HepG2 (cell line): ENCODE data around the gene ABCC1. TPM values are rescaled to one million over a fixed set of nuclear protein-coding genes. Genes with fewer than 3 reads are reported as not detected.

Experiments used
- ATAC-seq: fragments of 200-7000 bp; cut with Tn5 transposase; 3 replicates; pipeline ENCODE4 v1.9.1; 2020; ENCODE audit warnings: mild to moderate bottlenecking, moderate library complexity
- BruUV-seq: library from RNA; stranded (reverse); fragments of 400-500 nt; replicated peaks from 2 replicates; lab custom pipeline; 2021; lab: Mats Ljungman, UMichigan
- CTCF ChIA-PET: fragments of 300-600 bp; formaldehyde crosslinking; extraction: SDS; loops from one replicate; lab custom pipeline; 2021; ENCODE audit warnings: low total read pairs, inconsistent platforms, low intra/inter-chr PET ratio; lab: Yijun Ruan, JAX
- POLR2A ChIA-PET: fragments of 350-600 bp; sonication (Branson Sonifier 250); formaldehyde crosslinking; loops from one replicate; lab custom pipeline; 2020; ENCODE audit warnings: antibody characterized with exemption, inconsistent platforms; lab: Yijun Ruan, JAX
- DNase-seq: peaks from one replicate; pipeline ENCODE4 v3.0.0-alpha.2; 2015; ENCODE audit warnings: low spot score
- FAIRE-seq: peaks from 3 replicates; lab custom pipeline; 2011; peaks lifted over from hg19 to GRCh38; lab: Jason Lieb, UNC
- H2AFZ ChIP-seq: one replicate; pipeline ENCODE4 v1.6.1; 2011; ENCODE audit warnings: low read length, inconsistent platforms
- H3K27ac ChIP-seq: fragments of 300-600 bp; 3 replicates; pipeline ENCODE4 v1.8.0; 2011; ENCODE audit warnings: mixed run types, mild to moderate bottlenecking, mixed read lengths, low read length, inconsistent platforms; ENCODE audit not compliant: insufficient read depth; ENCODE audit errors: extremely low read length
- H3K27me3 ChIP-seq, 2 experiments: fragments of 200-600 bp in 1 of 2; 2 replicates in 1 of 2; 3 replicates in 1 of 2; pipeline versions ENCODE4 v1.6.0 to v1.8.0; 2011; ENCODE audit warnings: low read length in 2 of 2, mild to moderate bottlenecking in 2 of 2, moderate library complexity in 2 of 2, inconsistent platforms in 1 of 2; ENCODE audit not compliant: insufficient read depth in 2 of 2, control insufficient read depth in 1 of 2
- H3K36me3 ChIP-seq, 2 experiments: fragments of 200-600 bp in 1 of 2; replicated peaks in 1 of 2; 2 replicates in 1 of 2; 3 replicates in 1 of 2; pipeline versions ENCODE4 v1.5.1 to v1.8.0; 2011; ENCODE audit warnings: low read length in 2 of 2, inconsistent platforms in 1 of 2; ENCODE audit not compliant: insufficient read depth in 2 of 2, control insufficient read depth in 1 of 2
- H3K4me1 ChIP-seq: 2 replicates; pipeline ENCODE4 v1.5.1; 2012; ENCODE audit warnings: low read length, inconsistent platforms; ENCODE audit not compliant: insufficient read depth
- H3K4me2 ChIP-seq: 2 replicates; pipeline ENCODE4 v1.6.0; 2011; ENCODE audit warnings: low read depth, low read length, inconsistent platforms
- H3K4me3 ChIP-seq, 3 experiments: fragments of 200-600 bp in 1 of 3; sonication (generic), shearing (Covaris generic) in 1 of 3; replicated peaks in 1 of 3; 2 replicates each; pipeline ENCODE4 v1.5.1; 2011 to 2016; ENCODE audit warnings: low read length in 3 of 3, inconsistent platforms in 2 of 3, low read depth in 2 of 3, mild to moderate bottlenecking in 2 of 3, control low read depth in 1 of 3, mixed read lengths in 1 of 3; ENCODE audit not compliant: insufficient read depth in 1 of 3
- H3K79me2 ChIP-seq: one replicate; pipeline ENCODE4 v1.6.1; 2011; ENCODE audit warnings: low read length, inconsistent platforms; ENCODE audit not compliant: insufficient read depth
- H3K9ac ChIP-seq: 2 replicates; pipeline ENCODE4 v1.6.0; 2011; ENCODE audit warnings: mild to moderate bottlenecking, low read depth, low read length, inconsistent platforms; ENCODE audit not compliant: insufficient read depth
- H3K9me3 ChIP-seq: 2 replicates; pipeline ENCODE4 v1.5.1; 2012; ENCODE audit warnings: mild to moderate bottlenecking, low read length
- H4K20me1 ChIP-seq: 2 replicates; pipeline ENCODE4 v1.6.0; 2011; ENCODE audit warnings: inconsistent platforms, mild to moderate bottlenecking, low read length, moderate library complexity; ENCODE audit not compliant: insufficient read depth
- FOXM1 ChIP-seq: sonication (generic); formaldehyde crosslinking; IDR thresholded peaks from 2 replicates; pipeline ENCODE4 v1.5.0; 2020; ENCODE audit warnings: missing genetic modification reagents
- FUBP1 ChIP-seq: sonication (generic); formaldehyde crosslinking; IDR thresholded peaks from 2 replicates; pipeline ENCODE4 v1.5.1; 2020; ENCODE audit warnings: missing genetic modification reagents, mild to moderate bottlenecking, borderline replicate concordance
- GATA4 ChIP-seq: sonication (generic); IDR thresholded peaks from 2 replicates; pipeline ENCODE4 v1.6.1; 2016; ENCODE audit warnings: antibody characterized with exemption, low read depth, borderline replicate concordance
- HMGXB3 ChIP-seq: sonication (generic); formaldehyde crosslinking; IDR thresholded peaks from 2 replicates; pipeline ENCODE4 v1.4.0; 2020; ENCODE audit warnings: missing genetic modification reagents, borderline replicate concordance
- JUNB ChIP-seq: sonication (generic); formaldehyde crosslinking; IDR thresholded peaks from 2 replicates; pipeline ENCODE4 v1.8.0; 2022; ENCODE audit warnings: missing genetic modification reagents, mild to moderate bottlenecking, borderline replicate concordance
- MAZ ChIP-seq, 2 experiments: sonication (generic) in 1 of 2; formaldehyde crosslinking in 1 of 2; IDR thresholded peaks; 2 replicates each; pipeline versions ENCODE4 v1.5.0 to v1.6.1; 2012 to 2020; ENCODE audit warnings: low read depth in 2 of 2, mild to moderate bottlenecking in 2 of 2, borderline replicate concordance in 1 of 2, improper control_type of control experiment in 1 of 2, low read length in 1 of 2, missing genetic modification reagents in 1 of 2, moderate library complexity in 1 of 2
- NFATC3 ChIP-seq: sonication (generic); formaldehyde crosslinking; IDR thresholded peaks from 2 replicates; pipeline ENCODE4 v1.5.1; 2020; ENCODE audit warnings: mild to moderate bottlenecking, missing genetic modification reagents
- PHF20 ChIP-seq: sonication (generic); formaldehyde crosslinking; IDR thresholded peaks from 2 replicates; pipeline ENCODE4 v1.5.0; 2020; ENCODE audit warnings: mild to moderate bottlenecking, missing genetic modification reagents
- POGK ChIP-seq: sonication (generic); formaldehyde crosslinking; conservative IDR thresholded peaks from 2 replicates; pipeline ENCODE4 v1.8.0; 2022; ENCODE audit warnings: mild to moderate bottlenecking, moderate library complexity, missing genetic modification reagents
- RFXAP ChIP-seq: sonication (generic); formaldehyde crosslinking; IDR thresholded peaks from 2 replicates; pipeline ENCODE4 v1.4.0; 2020; ENCODE audit warnings: missing genetic modification reagents, borderline replicate concordance
- SCMH1 ChIP-seq: sonication (generic); formaldehyde crosslinking; IDR thresholded peaks from 2 replicates; pipeline ENCODE4 v1.9.0; 2021; ENCODE audit warnings: missing genetic modification reagents, mild to moderate bottlenecking, borderline replicate concordance
- SIX1 ChIP-seq: sonication (generic); formaldehyde crosslinking; IDR thresholded peaks from 2 replicates; pipeline ENCODE4 v1.4.0; 2020; ENCODE audit warnings: missing genetic modification reagents, borderline replicate concordance
- WIZ ChIP-seq: sonication (generic); formaldehyde crosslinking; IDR thresholded peaks from 2 replicates; pipeline ENCODE4 v1.5.1; 2020; ENCODE audit warnings: mild to moderate bottlenecking, missing genetic modification reagents
- ZFP62 ChIP-seq: sonication (generic); formaldehyde crosslinking; IDR thresholded peaks from 2 replicates; pipeline ENCODE4 v1.4.0; 2020; ENCODE audit warnings: missing genetic modification reagents
- ZNF367 ChIP-seq: sonication (generic); formaldehyde crosslinking; IDR thresholded peaks from 2 replicates; pipeline ENCODE4 v1.4.0; 2020; ENCODE audit warnings: missing genetic modification reagents, borderline replicate concordance
- ZNF460 ChIP-seq: sonication (generic); formaldehyde crosslinking; IDR thresholded peaks from 2 replicates; pipeline ENCODE4 v1.5.1; 2020; ENCODE audit warnings: missing genetic modification reagents, mild to moderate bottlenecking, borderline replicate concordance
- ZNF782 ChIP-seq: sonication (generic); formaldehyde crosslinking; IDR thresholded peaks from 2 replicates; pipeline ENCODE4 v1.4.0; 2020; ENCODE audit warnings: missing genetic modification reagents, mild to moderate bottlenecking, borderline replicate concordance
- WGBS: methylation state at CpG from one replicate; pipeline ENCODE4 v1.1.6; 2017; ENCODE audit warnings: low lambda C conversion rate; 5-methylcytosine and 5-hydroxymethylcytosine counted together
- in situ Hi-C: cut with HindIII; loops from 2 replicates; pipeline ENCODE4 v1.10.0; 2017; ENCODE audit warnings: low pct_unique_long_range_greater_than_20kb; ENCODE audit not compliant: extremely low pct_ligation_motif_present
- intact Hi-C: fragments of 100-400 bp; cut with micrococcal nuclease; formaldehyde crosslinking; loops from one replicate; pipeline ENCODE4 v1.10.0; 2022; ENCODE audit not compliant: unreplicated experiment
- polyA plus RNA-seq, 8 experiments: library from polyadenylated mRNA; depleted of rRNA in 3 of 8; stranded (reverse) in 7 of 8; unstranded in 1 of 8; fragments of >200 nt; fragmentation: Illumina TruSeq in 4 of 8; extraction: Trizol in 4 of 8; gene quantifications; 2 replicates each; pipeline versions ENCODE4 v1.2.1 to v1.2.3, GENCODE V29; 2011 to 2016; ENCODE audit warnings: low read depth in 4 of 8, missing spikeins in 1 of 8, mixed read lengths in 1 of 8; ENCODE audit not compliant: insufficient read depth in 1 of 8
- total RNA-seq, 5 experiments: library from RNA; depleted of rRNA; stranded (reverse); fragments of >200 nt; fragmentation: Illumina TruSeq; extraction: Trizol; gene quantifications; 2 replicates each; pipeline ENCODE4 v1.2.3, GENCODE V29; 2016; ENCODE audit warnings: low read depth in 1 of 5

The ABCC1 gene
- total and polyA plus RNA-seq, 2 of the 13 experiments (the other 11 are each of a cell fraction or from before 2014, with no cell fraction given): 13.0 to 30.6 TPM

GRCh38 chr16:16008666-16009065 is 59.2 kb downstream of the ABCC1 start:
- WGBS: 95% methylated on average over 2 of the region's 2 CpGs
- no peak for TF ChIP-seq SIX1 (CRISPR knock-in tag)
- TF ChIP-seq ZNF367 (CRISPR knock-in tag): no peak
- TF ChIP-seq SCMH1: no peak
- TF ChIP-seq ZNF782: no peak
- TF ChIP-seq ZNF460 (CRISPR knock-in tag): no peak
- no peak for TF ChIP-seq HMGXB3 (CRISPR knock-in tag)
- no peak for TF ChIP-seq NFATC3 (CRISPR knock-in tag)
- TF ChIP-seq POGK (CRISPR knock-in tag): no peak
- TF ChIP-seq MAZ (IDR thresholded peaks at IDR 0.05; ENCODE audit: borderline replicate concordance, low read depth, low read length): no peak
- TF ChIP-seq MAZ (CRISPR knock-in tag; IDR thresholded peaks at IDR 0.05; ENCODE audit: low read depth): no peak
- TF ChIP-seq PHF20 (CRISPR knock-in tag): no peak
- no peak for TF ChIP-seq WIZ (CRISPR knock-in tag)
- TF ChIP-seq FUBP1 (CRISPR knock-in tag): no peak
- TF ChIP-seq JUNB: no peak
- TF ChIP-seq FOXM1 (CRISPR knock-in tag): no peak
- TF ChIP-seq GATA4: no peak
- TF ChIP-seq RFXAP: no peak
- no peak for TF ChIP-seq ZFP62 (CRISPR knock-in tag)
- ChIA-PET CTCF (no interaction called here), POLR2A (no interaction called here)
- H4K20me1 ChIP-seq: no peaks in the 10 kb centered on the region; the same call in 1 of the 2 replicates
- no peak for FAIRE-seq
- peaks cover 8% of the 10 kb centered on the region for H3K79me2 ChIP-seq
- H2AFZ ChIP-seq: no peak overlapping the region
- no peak overlapping the region for H3K27ac ChIP-seq
- no peak overlapping the region for H3K4me2 ChIP-seq
- intact Hi-C loops: no loop called here
- in situ Hi-C loops: no loop called here
- no peaks in the 10 kb centered on the region for H3K27me3 ChIP-seq
- no TSS peak for BruUV-seq
- H3K4me3 ChIP-seq: no peak overlapping the region
- peaks cover 33 to 34% of the 10 kb centered on the region in 2 experiments for H3K36me3 ChIP-seq
- 0 out of 2 replicates have a peak, but pooled peaks cover 7% of the 10 kb centered on the region for H3K4me1 ChIP-seq
- H3K9ac ChIP-seq: no peak overlapping the region
- DNase-seq: no peak
- H3K9me3 ChIP-seq: no peaks in the 10 kb centered on the region
- no peak for ATAC-seq
